ENCODE data around the gene SMIM43. TPM values are rescaled to one million over a fixed set of nuclear protein-coding genes. Genes with fewer than 3 reads are reported as not detected.

Gene SMIM43
- polyA plus RNA-seq, 1 of the 3 experiments (the other 2 are of a cell fraction) = 37.2 TPM

DNA sequence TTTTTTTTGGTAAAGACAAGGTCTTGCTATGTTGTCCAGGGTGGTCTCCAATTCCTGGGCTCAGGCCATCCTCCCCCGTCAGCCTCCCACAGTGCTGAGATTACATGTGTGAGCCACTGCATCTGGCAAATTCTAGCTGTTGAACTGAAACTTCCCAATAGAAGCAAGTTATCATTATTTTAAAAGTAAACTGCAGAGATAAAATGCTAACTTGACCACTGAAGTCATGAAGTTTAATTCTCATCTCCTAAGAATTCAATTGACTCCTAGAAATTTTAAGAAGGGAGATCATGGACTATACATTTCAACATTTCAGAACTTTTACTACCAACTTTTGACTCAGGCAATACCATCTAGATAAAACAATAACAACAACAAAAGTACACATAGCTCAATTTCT is 24.5 kb upstream of the SMIM43 start:
- H3K4me1 ChIP-seq (ENCODE audit: control insufficient read depth in 1 of 2, insufficient read depth in 2 of 2, low read depth in 1 of 2, low read length in 1 of 2) = peaks cover 0 to 54% of the 10 kb centered on the region in 2 experiments
- peak overlapping the region in 1 of 2 experiments; percentile 9; a peak in 1 of 4 replicates for H3K4me3 ChIP-seq (ENCODE audit: low read depth in 2 of 2, low read length in 1 of 2)
- H3F3A ChIP-seq (replicated peaks; ENCODE audit: insufficient read depth) = peaks cover 60% of the 10 kb centered on the region
- no peaks in the 10 kb centered on the region for H4K20me1 ChIP-seq (ENCODE audit: insufficient read depth)
- H3K9me2 ChIP-seq = no peaks in the 10 kb centered on the region
- ChIA-PET POLR2A (no interaction called here), CTCF (no interaction called here)
- no peak overlapping the region for H2AFZ ChIP-seq (ENCODE audit: low read depth)
- 33% methylated on average over 1 of the region's 1 CpG for WGBS (ENCODE audit: low lambda C conversion rate)
- H3K4me2 ChIP-seq = peak overlapping the region; percentile 69
- no peaks in the 10 kb centered on the region for H3K79me2 ChIP-seq (ENCODE audit: insufficient read depth)
- H3K27me3 ChIP-seq (ENCODE audit: insufficient read depth) = no peaks in the 10 kb centered on the region
- H3K9me3 ChIP-seq = no peaks in the 10 kb centered on the region
- H3K36me3 ChIP-seq (replicated peaks in 1 of 2; ENCODE audit: control insufficient read depth in 1 of 2, insufficient read depth in 2 of 2, low read length in 1 of 2) = no peaks in the 10 kb centered on the region
- H3K9ac ChIP-seq = peak overlapping the region; percentile 55; the same call in 1 of the 2 replicates
- DNase-seq = no peak
- H3K27ac ChIP-seq (ENCODE audit: low read depth in 2 of 2, low read length in 1 of 2) = peak overlapping the region; percentile 86 to 95; a peak in 3 of 4 replicates
- TF ChIP-seq MEF2A (IDR thresholded peaks at IDR 0.05; ENCODE audit: borderline replicate concordance, low read depth) = no peak
- TF ChIP-seq NFIC (IDR thresholded peaks at IDR 0.05; ENCODE audit: borderline replicate concordance) = no peak
- no peak for TF ChIP-seq ELF1 (IDR thresholded peaks at IDR 0.05)
- TF ChIP-seq EZH2phosphoT487 (IDR thresholded peaks at IDR 0.05; ENCODE audit: borderline replicate concordance, low read depth) = no peak
- no peak for TF ChIP-seq NRF1 (IDR thresholded peaks at IDR 0.05; ENCODE audit: low read depth, low read length)
- no peak for TF ChIP-seq TCF12 (IDR thresholded peaks at IDR 0.05)
- TF ChIP-seq FOXM1 (IDR thresholded peaks at IDR 0.05; ENCODE audit: low read depth) = no peak

DNA sequence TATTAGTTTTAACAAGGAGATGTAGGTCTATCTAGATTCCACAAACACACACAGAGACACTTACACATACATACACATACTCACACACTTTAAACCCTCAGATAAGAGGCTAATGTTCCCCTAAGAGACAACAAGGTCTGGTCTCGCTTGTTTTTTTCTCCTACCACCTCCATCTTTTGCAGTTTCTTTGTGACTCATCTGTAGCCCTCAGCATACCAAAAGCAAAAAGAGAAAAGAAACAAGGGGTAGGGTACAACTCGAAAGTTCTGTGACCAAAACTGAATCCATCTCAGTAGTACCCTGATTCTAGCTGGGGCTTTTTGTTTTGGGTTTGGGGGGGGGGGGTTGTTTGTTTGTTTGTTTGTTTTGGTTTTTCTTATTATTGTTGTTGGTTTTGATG is 23.9 kb upstream of the SMIM43 start:
- peak overlapping the region; percentile 55 for H3K9ac ChIP-seq
- H3K4me1 ChIP-seq (ENCODE audit: control insufficient read depth in 1 of 2, insufficient read depth in 2 of 2, low read depth in 1 of 2, low read length in 1 of 2) = peaks cover 0 to 54% of the 10 kb centered on the region in 2 experiments
- H3K79me2 ChIP-seq (ENCODE audit: insufficient read depth) = no peaks in the 10 kb centered on the region
- no peaks in the 10 kb centered on the region for H3K9me3 ChIP-seq
- no peaks in the 10 kb centered on the region for H3K36me3 ChIP-seq (replicated peaks in 1 of 2; ENCODE audit: control insufficient read depth in 1 of 2, insufficient read depth in 2 of 2, low read length in 1 of 2)
- peak overlapping the region; percentile 85 for H2AFZ ChIP-seq (ENCODE audit: low read depth)
- no peaks in the 10 kb centered on the region for H3K9me2 ChIP-seq
- DNase-seq = no peak
- TF ChIP-seq EZH2phosphoT487 (IDR thresholded peaks at IDR 0.05; ENCODE audit: borderline replicate concordance, low read depth) (no peak), FOXM1 (IDR thresholded peaks at IDR 0.05; ENCODE audit: low read depth) (no peak), MXI1 (IDR thresholded peaks at IDR 0.05; ENCODE audit: low read depth, low read length) (no peak), SIN3A (IDR thresholded peaks at IDR 0.05; ENCODE audit: borderline replicate concordance, low read depth, low read length) (no peak), JUND (IDR thresholded peaks at IDR 0.05) (no peak), NRF1 (IDR thresholded peaks at IDR 0.05; ENCODE audit: low read depth, low read length) (no peak), FOSL2 (IDR thresholded peaks at IDR 0.05; ENCODE audit: borderline replicate concordance, low read depth) (no peak), CHD2 (IDR thresholded peaks at IDR 0.05; ENCODE audit: low read length, partially characterized antibody) (no peak), RXRA (IDR thresholded peaks at IDR 0.05; ENCODE audit: borderline replicate concordance, low read depth) (no peak), GABPA (IDR thresholded peaks at IDR 0.05; ENCODE audit: low read depth) (no peak), YY1 (IDR thresholded peaks at IDR 0.05; ENCODE audit: low read depth) (no peak), NFIC (IDR thresholded peaks at IDR 0.05; ENCODE audit: borderline replicate concordance) (no peak), TEAD4 (IDR thresholded peaks at IDR 0.05; ENCODE audit: borderline replicate concordance, insufficient read depth) (no peak), TAF1 (IDR thresholded peaks at IDR 0.05; ENCODE audit: borderline replicate concordance, low read depth, low read length) (no peak)
- TF ChIP-seq, protein P1, sequence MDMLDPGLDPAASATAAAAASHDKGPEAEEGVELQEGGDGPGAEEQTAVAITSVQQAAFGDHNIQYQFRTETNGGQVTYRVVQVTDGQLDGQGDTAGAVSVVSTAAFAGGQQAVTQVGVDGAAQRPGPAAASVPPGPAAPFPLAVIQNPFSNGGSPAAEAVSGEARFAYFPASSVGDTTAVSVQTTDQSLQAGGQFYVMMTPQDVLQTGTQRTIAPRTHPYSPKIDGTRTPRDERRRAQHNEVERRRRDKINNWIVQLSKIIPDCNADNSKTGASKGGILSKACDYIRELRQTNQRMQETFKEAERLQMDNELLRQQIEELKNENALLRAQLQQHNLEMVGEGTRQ (IDR thresholded peaks at IDR 0.05; ENCODE audit: borderline replicate concordance, low read depth, low read length) = no peak
- TF ChIP-seq, protein P2, sequence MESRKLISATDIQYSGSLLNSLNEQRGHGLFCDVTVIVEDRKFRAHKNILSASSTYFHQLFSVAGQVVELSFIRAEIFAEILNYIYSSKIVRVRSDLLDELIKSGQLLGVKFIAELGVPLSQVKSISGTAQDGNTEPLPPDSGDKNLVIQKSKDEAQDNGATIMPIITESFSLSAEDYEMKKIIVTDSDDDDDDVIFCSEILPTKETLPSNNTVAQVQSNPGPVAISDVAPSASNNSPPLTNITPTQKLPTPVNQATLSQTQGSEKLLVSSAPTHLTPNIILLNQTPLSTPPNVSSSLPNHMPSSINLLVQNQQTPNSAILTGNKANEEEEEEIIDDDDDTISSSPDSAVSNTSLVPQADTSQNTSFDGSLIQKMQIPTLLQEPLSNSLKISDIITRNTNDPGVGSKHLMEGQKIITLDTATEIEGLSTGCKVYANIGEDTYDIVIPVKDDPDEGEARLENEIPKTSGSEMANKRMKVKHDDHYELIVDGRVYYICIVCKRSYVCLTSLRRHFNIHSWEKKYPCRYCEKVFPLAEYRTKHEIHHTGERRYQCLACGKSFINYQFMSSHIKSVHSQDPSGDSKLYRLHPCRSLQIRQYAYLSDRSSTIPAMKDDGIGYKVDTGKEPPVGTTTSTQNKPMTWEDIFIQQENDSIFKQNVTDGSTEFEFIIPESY (IDR thresholded peaks at IDR 0.05; ENCODE audit: borderline replicate concordance, low read depth) = no peak
- TF ChIP-seq, protein P3, sequence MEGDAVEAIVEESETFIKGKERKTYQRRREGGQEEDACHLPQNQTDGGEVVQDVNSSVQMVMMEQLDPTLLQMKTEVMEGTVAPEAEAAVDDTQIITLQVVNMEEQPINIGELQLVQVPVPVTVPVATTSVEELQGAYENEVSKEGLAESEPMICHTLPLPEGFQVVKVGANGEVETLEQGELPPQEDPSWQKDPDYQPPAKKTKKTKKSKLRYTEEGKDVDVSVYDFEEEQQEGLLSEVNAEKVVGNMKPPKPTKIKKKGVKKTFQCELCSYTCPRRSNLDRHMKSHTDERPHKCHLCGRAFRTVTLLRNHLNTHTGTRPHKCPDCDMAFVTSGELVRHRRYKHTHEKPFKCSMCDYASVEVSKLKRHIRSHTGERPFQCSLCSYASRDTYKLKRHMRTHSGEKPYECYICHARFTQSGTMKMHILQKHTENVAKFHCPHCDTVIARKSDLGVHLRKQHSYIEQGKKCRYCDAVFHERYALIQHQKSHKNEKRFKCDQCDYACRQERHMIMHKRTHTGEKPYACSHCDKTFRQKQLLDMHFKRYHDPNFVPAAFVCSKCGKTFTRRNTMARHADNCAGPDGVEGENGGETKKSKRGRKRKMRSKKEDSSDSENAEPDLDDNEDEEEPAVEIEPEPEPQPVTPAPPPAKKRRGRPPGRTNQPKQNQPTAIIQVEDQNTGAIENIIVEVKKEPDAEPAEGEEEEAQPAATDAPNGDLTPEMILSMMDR (IDR thresholded peaks at IDR 0.05) = no peak
- TF ChIP-seq, protein P4, sequence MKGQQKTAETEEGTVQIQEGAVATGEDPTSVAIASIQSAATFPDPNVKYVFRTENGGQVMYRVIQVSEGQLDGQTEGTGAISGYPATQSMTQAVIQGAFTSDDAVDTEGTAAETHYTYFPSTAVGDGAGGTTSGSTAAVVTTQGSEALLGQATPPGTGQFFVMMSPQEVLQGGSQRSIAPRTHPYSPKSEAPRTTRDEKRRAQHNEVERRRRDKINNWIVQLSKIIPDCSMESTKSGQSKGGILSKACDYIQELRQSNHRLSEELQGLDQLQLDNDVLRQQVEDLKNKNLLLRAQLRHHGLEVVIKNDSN (IDR thresholded peaks at IDR 0.05; ENCODE audit: borderline replicate concordance, low read depth) = no peak
- no peaks in the 10 kb centered on the region for H3K27me3 ChIP-seq (ENCODE audit: insufficient read depth)
- no peaks in the 10 kb centered on the region for H4K20me1 ChIP-seq (ENCODE audit: insufficient read depth)
- H3F3A ChIP-seq (replicated peaks; ENCODE audit: insufficient read depth) = peaks cover 66% of the 10 kb centered on the region
- 39% methylated on average over 2 of the region's 2 CpGs for WGBS (ENCODE audit: low lambda C conversion rate)
- no peak overlapping the region for H3K4me3 ChIP-seq (ENCODE audit: low read depth in 2 of 2, low read length in 1 of 2)
- peak overlapping the region; percentile 86 to 95; a peak in 3 of 4 replicates for H3K27ac ChIP-seq (ENCODE audit: low read depth in 2 of 2, low read length in 1 of 2)
- POLR2A ChIA-PET = no interaction called here
- CTCF ChIA-PET = no interaction called here
- peak overlapping the region; percentile 69; the same call in 1 of the 2 replicates for H3K4me2 ChIP-seq

Measured in SK-N-SH (cell line).